ENCODE measurements around the gene TSPAN4. TPM values are rescaled to one million over a fixed set of nuclear protein-coding genes. Genes with fewer than 3 reads are reported as not detected.

TSPAN4 gene
- total RNA-seq, 2 experiments from 2014 or later, result 9.4 to 12.1 TPM

GRCh38 chr11:887589-887988, 44.9 kb downstream of the TSPAN4 start:
- intact Hi-C loops (cut with micrococcal nuclease; ENCODE audit: unreplicated experiment), result no loop called here
- H3K79me2 ChIP-seq (ENCODE audit: insufficient read depth, low read depth, low read length), result no peaks in the 10 kb centered on the region
- BruUV-seq (replicated peaks), result no TSS peak
- H3K4me3 ChIP-seq (ENCODE audit: low read depth, low read length, poor library complexity, severe bottlenecking), result no peak overlapping the region
- POLR2A ChIA-PET, result no interaction called here
- peaks cover 35% of the 10 kb centered on the region for H3K36me3 ChIP-seq (ENCODE audit: insufficient read depth, low read length)
- H2AFZ ChIP-seq (ENCODE audit: low read length), result no peak overlapping the region
- no peak for TF ChIP-seq EZH2phosphoT487 (IDR thresholded peaks at IDR 0.05; ENCODE audit: borderline replicate concordance, low read depth, low read length)
- TF ChIP-seq, protein P1, sequence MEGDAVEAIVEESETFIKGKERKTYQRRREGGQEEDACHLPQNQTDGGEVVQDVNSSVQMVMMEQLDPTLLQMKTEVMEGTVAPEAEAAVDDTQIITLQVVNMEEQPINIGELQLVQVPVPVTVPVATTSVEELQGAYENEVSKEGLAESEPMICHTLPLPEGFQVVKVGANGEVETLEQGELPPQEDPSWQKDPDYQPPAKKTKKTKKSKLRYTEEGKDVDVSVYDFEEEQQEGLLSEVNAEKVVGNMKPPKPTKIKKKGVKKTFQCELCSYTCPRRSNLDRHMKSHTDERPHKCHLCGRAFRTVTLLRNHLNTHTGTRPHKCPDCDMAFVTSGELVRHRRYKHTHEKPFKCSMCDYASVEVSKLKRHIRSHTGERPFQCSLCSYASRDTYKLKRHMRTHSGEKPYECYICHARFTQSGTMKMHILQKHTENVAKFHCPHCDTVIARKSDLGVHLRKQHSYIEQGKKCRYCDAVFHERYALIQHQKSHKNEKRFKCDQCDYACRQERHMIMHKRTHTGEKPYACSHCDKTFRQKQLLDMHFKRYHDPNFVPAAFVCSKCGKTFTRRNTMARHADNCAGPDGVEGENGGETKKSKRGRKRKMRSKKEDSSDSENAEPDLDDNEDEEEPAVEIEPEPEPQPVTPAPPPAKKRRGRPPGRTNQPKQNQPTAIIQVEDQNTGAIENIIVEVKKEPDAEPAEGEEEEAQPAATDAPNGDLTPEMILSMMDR (conservative IDR thresholded peaks at IDR 0.05; ENCODE audit: low read length), result no peak
- CTCF ChIA-PET (ENCODE audit: unreplicated experiment), result no interaction called here
- no peaks in the 10 kb centered on the region for H3K9me3 ChIP-seq (ENCODE audit: low read length)
- H3K4me1 ChIP-seq (ENCODE audit: insufficient read depth, low read length, poor library complexity, severe bottlenecking), result no peaks in the 10 kb centered on the region
- no peak for DNase-seq (ENCODE audit: low spot score)
- H3K4me2 ChIP-seq (ENCODE audit: low read length), result no peak overlapping the region
- H4K20me1 ChIP-seq (ENCODE audit: insufficient read depth, low read length), result no peaks in the 10 kb centered on the region
- H3K27ac ChIP-seq (ENCODE audit: low read depth, low read length, poor library complexity, severe bottlenecking), result no peak overlapping the region
- no peaks in the 10 kb centered on the region for H3K9me2 ChIP-seq (ENCODE audit: insufficient read depth, low read length)

DNA sequence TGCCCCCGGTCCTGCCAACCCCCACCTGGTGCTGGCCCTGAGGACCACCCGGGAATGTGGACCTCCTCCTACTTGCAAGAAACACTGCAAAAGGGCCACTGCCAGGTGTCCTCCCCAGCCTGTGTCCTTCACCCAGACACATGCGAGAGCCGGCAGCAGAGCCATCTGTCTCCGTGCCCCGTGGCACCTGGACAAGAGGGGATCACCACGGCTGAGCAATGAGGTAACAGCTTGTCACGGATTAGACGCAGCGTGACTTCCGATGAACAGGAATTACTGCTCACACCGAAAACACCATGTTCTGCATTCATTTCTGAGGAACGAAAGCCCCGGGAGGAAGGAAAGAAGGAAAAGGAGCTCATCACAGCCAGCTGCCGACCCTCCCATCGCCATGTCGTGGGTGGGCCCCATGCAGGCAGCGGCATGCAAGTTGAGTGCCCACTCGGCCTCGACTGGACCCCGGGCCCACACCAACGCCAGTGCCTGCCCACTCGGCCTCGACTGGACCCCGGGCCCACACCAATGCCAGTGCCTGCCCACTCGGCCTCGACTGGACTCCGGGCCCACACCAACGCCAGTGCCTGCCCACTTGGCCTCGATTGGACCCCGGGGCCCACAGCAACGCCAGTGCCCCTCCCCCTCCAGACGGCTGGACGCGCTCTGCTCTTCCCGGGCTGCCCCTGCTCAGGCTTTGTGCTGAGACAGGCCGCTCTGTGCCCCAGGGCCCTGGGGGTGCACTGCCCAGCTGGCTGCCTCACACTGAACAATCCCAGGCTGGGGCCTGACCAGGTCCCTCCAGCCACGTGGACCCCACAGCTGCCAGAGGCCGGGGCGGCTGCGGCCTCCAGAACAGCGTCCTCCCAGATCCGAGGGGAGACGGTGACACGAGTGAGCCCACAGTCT, 45.9 kb downstream of the TSPAN4 start:
- Histone ChIP-seq H3K4me3 (ENCODE audit: low read depth, low read length, poor library complexity, severe bottlenecking) (no peak overlapping the region), H3K9me2 (ENCODE audit: insufficient read depth, low read length) (no peaks in the 10 kb centered on the region), H3K4me1 (ENCODE audit: insufficient read depth, low read length, poor library complexity, severe bottlenecking) (no peaks in the 10 kb centered on the region), H3K36me3 (ENCODE audit: insufficient read depth, low read length) (peaks cover 25% of the 10 kb centered on the region), H3K27ac (ENCODE audit: low read depth, low read length, poor library complexity, severe bottlenecking) (no peak overlapping the region), H3K9me3 (ENCODE audit: low read length) (no peaks in the 10 kb centered on the region), H2AFZ (ENCODE audit: low read length) (no peak overlapping the region), H3K4me2 (ENCODE audit: low read length) (no peak overlapping the region), H4K20me1 (ENCODE audit: insufficient read depth, low read length) (no peaks in the 10 kb centered on the region), H3K79me2 (ENCODE audit: insufficient read depth, low read depth, low read length) (no peaks in the 10 kb centered on the region)
- ChIA-PET CTCF (ENCODE audit: unreplicated experiment) (no interaction called here), POLR2A (no interaction called here)
- TF ChIP-seq EZH2phosphoT487 (IDR thresholded peaks at IDR 0.05; ENCODE audit: borderline replicate concordance, low read depth, low read length), result no peak
- TF ChIP-seq, protein P1 (conservative IDR thresholded peaks at IDR 0.05; ENCODE audit: low read length), result no peak
- intact Hi-C loops (cut with micrococcal nuclease; ENCODE audit: unreplicated experiment), result no loop called here
- no peak for DNase-seq (ENCODE audit: low spot score)
- no TSS peak for BruUV-seq (replicated peaks)

DNA sequence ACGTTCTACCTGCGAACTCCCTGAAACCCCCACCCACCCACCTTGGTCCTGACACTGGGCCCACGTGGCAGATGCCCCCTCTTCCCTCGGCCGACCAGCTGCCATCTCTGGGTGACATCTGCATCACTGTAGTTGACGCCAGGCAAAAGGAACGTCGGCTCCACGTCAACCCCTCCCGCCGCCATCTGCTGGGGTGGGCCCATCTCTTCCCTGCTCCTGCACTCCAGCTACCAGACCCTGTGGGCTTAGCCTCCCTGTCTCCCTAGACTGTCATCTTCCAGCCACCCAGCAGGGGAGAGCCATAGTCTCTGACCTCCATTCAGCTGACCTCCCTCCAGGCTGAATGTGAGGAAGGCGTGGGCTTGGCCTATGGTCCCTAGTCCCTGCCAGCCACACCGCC, 46.6 kb downstream of the TSPAN4 start:
- Histone ChIP-seq H4K20me1 (ENCODE audit: insufficient read depth, low read length) (no peaks in the 10 kb centered on the region; the same call in 1 of the 2 replicates), H3K9me3 (ENCODE audit: low read length) (no peaks in the 10 kb centered on the region), H3K4me1 (ENCODE audit: insufficient read depth, low read length, poor library complexity, severe bottlenecking) (no peaks in the 10 kb centered on the region), H3K27ac (ENCODE audit: low read depth, low read length, poor library complexity, severe bottlenecking) (no peak overlapping the region), H3K9me2 (ENCODE audit: insufficient read depth, low read length) (no peaks in the 10 kb centered on the region), H3K36me3 (ENCODE audit: insufficient read depth, low read length) (peaks cover 21% of the 10 kb centered on the region), H2AFZ (ENCODE audit: low read length) (no peak overlapping the region), H3K4me2 (ENCODE audit: low read length) (no peak overlapping the region), H3K79me2 (ENCODE audit: insufficient read depth, low read depth, low read length) (no peaks in the 10 kb centered on the region), H3K4me3 (ENCODE audit: low read depth, low read length, poor library complexity, severe bottlenecking) (no peak overlapping the region)
- CTCF ChIA-PET (ENCODE audit: unreplicated experiment), result no interaction called here
- TF ChIP-seq, protein P1 (conservative IDR thresholded peaks at IDR 0.05; ENCODE audit: low read length), result no peak
- TF ChIP-seq EZH2phosphoT487 (IDR thresholded peaks at IDR 0.05; ENCODE audit: borderline replicate concordance, low read depth, low read length), result no peak
- POLR2A ChIA-PET, result interaction anchor here (0.5 kb wide), 1 partner anchor 22 kb away, joined by 4 read pairs; no protein-coding TSS in a partner anchor
- intact Hi-C loops (cut with micrococcal nuclease; ENCODE audit: unreplicated experiment), result no loop called here
- DNase-seq (ENCODE audit: low spot score), result no peak
- no TSS peak for BruUV-seq (replicated peaks)

Data from OCI-LY7 (cell line).